ENCODE results near the gene ABHD8. TPM values are rescaled to one million over a fixed set of nuclear protein-coding genes. Genes with fewer than 3 reads are reported as not detected.
"Not testable (repeated sequence)": the region's sequence is repeated elsewhere in the genome, so short reads cannot be mapped to it uniquely, and the experiment has no call there.

Gene ABHD8
- polyA plus RNA-seq, 1 experiment, result 6.1 TPM

- ChIA-PET POLR2A (no interaction called here), CTCF (no interaction called here)
- Histone ChIP-seq H3K27me3 (ENCODE audit: control insufficient read depth, insufficient read depth, low read length) (no peaks in the 10 kb centered on the region), H3K27ac (ENCODE audit: low read depth, low read length) (no peak overlapping the region), H3K9me3 (ENCODE audit: control insufficient read depth, insufficient read depth, low read length) (no peaks in the 10 kb centered on the region; the same call in 1 of the 2 replicates), H3K4me3 (ENCODE audit: low read depth, low read length) (no peak overlapping the region)
- DNase-seq (ENCODE audit: low read depth, low spot score), result no peak
- TF ChIP-seq CTCF (IDR thresholded peaks at IDR 0.05; ENCODE audit: low read depth, low read length), result no peak
Measured at GRCh38 chr19:17300992-17301619, 2.1 kb downstream of the ABHD8 start.

GRCh38 chr19:17296976-17297375 lies 6.2 kb downstream of the ABHD8 start:
- TF ChIP-seq CTCF (IDR thresholded peaks at IDR 0.05; ENCODE audit: low read depth, low read length), result no peak
- peaks cover 6% of the 10 kb centered on the region for H3K9me3 ChIP-seq (ENCODE audit: control insufficient read depth, insufficient read depth, low read length)
- no peak overlapping the region for H3K4me3 ChIP-seq (ENCODE audit: low read depth, low read length)
- CTCF ChIA-PET, result interaction anchor here (1.2 kb wide), 1 partner anchor 8 kb away, joined by 3 read pairs; the partner anchor contains the start of gene MRPL34
- no peaks in the 10 kb centered on the region for H3K27me3 ChIP-seq (ENCODE audit: control insufficient read depth, insufficient read depth, low read length)
- POLR2A ChIA-PET, result interaction anchor here (1.2 kb wide), 1 partner anchor 563 kb away, joined by 3 read pairs; the partner anchor contains the start of gene RPL18A
- no peak overlapping the region for H3K27ac ChIP-seq (ENCODE audit: low read depth, low read length)
- DNase-seq (ENCODE audit: low read depth, low spot score), result no peak

- Histone ChIP-seq H3K4me3 (ENCODE audit: low read depth, low read length) (no peak overlapping the region), H3K9me3 (ENCODE audit: control insufficient read depth, insufficient read depth, low read length) (peaks cover 6% of the 10 kb centered on the region), H3K27me3 (ENCODE audit: control insufficient read depth, insufficient read depth, low read length) (no peaks in the 10 kb centered on the region), H3K27ac (ENCODE audit: low read depth, low read length) (no peak overlapping the region)
- ChIA-PET CTCF (no interaction called here), POLR2A (no interaction called here)
- no peak for TF ChIP-seq CTCF (IDR thresholded peaks at IDR 0.05; ENCODE audit: low read depth, low read length)
- no peak for DNase-seq (ENCODE audit: low read depth, low spot score)
Measured at GRCh38 chr19:17296273-17296672, 7.0 kb downstream of the ABHD8 start.

GRCh38 chr19:17295551-17295950 lies 7.7 kb downstream of the ABHD8 start:
- CTCF ChIA-PET; H3K9me3 ChIP-seq (ENCODE audit: control insufficient read depth, insufficient read depth, low read length); DNase-seq (ENCODE audit: low read depth, low spot score); H3K27me3 ChIP-seq (ENCODE audit: control insufficient read depth, insufficient read depth, low read length); POLR2A ChIA-PET; H3K4me3 ChIP-seq (ENCODE audit: low read depth, low read length); H3K27ac ChIP-seq (ENCODE audit: low read depth, low read length): not testable (repeated sequence)

GRCh38 chr19:17294051-17294891 lies 9.0 kb downstream of the ABHD8 start:
- ChIA-PET POLR2A (no interaction called here), CTCF (interaction anchor here (0.6 to 3.3 kb wide), 3 partner anchors 10 to 91 kb away, joined by 3 to 16 read pairs (median 11); partner anchors contain the start of genes ABHD8 and MRPL34)
- Histone ChIP-seq H3K9me3 (ENCODE audit: control insufficient read depth, insufficient read depth, low read length) (peaks cover 6% of the 10 kb centered on the region), H3K27ac (ENCODE audit: low read depth, low read length) (no peak overlapping the region), H3K4me3 (ENCODE audit: low read depth, low read length) (no peak overlapping the region), H3K27me3 (ENCODE audit: control insufficient read depth, insufficient read depth, low read length) (no peaks in the 10 kb centered on the region)
- no peak for DNase-seq (ENCODE audit: low read depth, low spot score)
- TF ChIP-seq CTCF (IDR thresholded peaks at IDR 0.05; ENCODE audit: low read depth, low read length), result no peak
